ENCODE data around the gene RCOR2. TPM values are rescaled to one million over a fixed set of nuclear protein-coding genes. Genes with fewer than 3 reads are reported as not detected.
A peak's percentile ranks its signal among the peaks of the same experiment; 100 is the strongest.

RCOR2 gene
- total and polyA plus RNA-seq, 2 of the 13 experiments (the other 11 are each of a cell fraction or from before 2014, with no cell fraction given) = 8.3 to 8.5 TPM

DNA sequence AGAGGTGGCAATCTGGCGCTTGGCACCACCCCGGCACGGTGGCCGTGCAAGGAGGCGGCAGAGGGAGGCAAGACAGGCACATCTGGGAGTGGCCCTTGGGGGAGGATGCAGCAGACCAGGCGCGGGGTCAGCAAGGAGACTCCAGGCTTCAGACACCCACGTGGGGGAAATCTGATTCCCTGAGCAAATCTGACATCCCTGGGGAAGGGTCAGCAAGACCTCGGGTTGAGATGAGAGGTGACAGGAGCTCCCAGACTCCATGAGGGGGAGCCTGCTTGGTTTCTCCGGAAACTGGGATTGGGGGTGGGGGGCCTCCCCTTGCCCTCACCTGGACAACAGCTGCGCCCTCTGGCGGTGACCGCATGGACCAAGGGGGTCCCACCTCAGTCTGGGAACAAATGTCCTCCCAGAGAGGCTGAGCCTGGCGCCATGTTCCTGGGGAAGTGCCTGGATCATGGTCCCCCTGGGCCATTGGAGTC is 4.0 kb upstream of the RCOR2 start (continued):
- TF ChIP-seq, protein P1, sequence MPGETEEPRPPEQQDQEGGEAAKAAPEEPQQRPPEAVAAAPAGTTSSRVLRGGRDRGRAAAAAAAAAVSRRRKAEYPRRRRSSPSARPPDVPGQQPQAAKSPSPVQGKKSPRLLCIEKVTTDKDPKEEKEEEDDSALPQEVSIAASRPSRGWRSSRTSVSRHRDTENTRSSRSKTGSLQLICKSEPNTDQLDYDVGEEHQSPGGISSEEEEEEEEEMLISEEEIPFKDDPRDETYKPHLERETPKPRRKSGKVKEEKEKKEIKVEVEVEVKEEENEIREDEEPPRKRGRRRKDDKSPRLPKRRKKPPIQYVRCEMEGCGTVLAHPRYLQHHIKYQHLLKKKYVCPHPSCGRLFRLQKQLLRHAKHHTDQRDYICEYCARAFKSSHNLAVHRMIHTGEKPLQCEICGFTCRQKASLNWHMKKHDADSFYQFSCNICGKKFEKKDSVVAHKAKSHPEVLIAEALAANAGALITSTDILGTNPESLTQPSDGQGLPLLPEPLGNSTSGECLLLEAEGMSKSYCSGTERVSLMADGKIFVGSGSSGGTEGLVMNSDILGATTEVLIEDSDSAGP (CRISPR knock-in tag; IDR thresholded peaks at IDR 0.05; ENCODE audit: borderline replicate concordance) = 0 out of 2 replicates have a peak, but pooled peaks have one; percentile 64
- TF ChIP-seq ZNF550 (CRISPR knock-in tag; IDR thresholded peaks at IDR 0.05; ENCODE audit: borderline replicate concordance) (no peak), GPN1 (CRISPR knock-in tag; IDR thresholded peaks at IDR 0.05; ENCODE audit: borderline replicate concordance) (no peak), ZBTB7A (CRISPR knock-in tag; IDR thresholded peaks at IDR 0.05) (peak; percentile 95), KLF16 (CRISPR knock-in tag; IDR thresholded peaks at IDR 0.05) (0 out of 4 replicates have a peak, but pooled peaks have one; percentile 29 to 33), FOSL2 (CRISPR knock-in tag; IDR thresholded peaks at IDR 0.05) (peak; percentile 19; the same call in 1 of the 2 replicates), RARA (CRISPR knock-in tag; IDR thresholded peaks at IDR 0.05) (0 out of 2 replicates have a peak, but pooled peaks have one; percentile 16), KLF9 (CRISPR knock-in tag; IDR thresholded peaks at IDR 0.05; ENCODE audit: low read depth) (no peak), ZBTB7B (CRISPR knock-in tag; IDR thresholded peaks at IDR 0.05) (peak; percentile 96), ZNF598 (CRISPR knock-in tag; IDR thresholded peaks at IDR 0.05; ENCODE audit: borderline replicate concordance) (no peak)
- TF ChIP-seq, protein P2, sequence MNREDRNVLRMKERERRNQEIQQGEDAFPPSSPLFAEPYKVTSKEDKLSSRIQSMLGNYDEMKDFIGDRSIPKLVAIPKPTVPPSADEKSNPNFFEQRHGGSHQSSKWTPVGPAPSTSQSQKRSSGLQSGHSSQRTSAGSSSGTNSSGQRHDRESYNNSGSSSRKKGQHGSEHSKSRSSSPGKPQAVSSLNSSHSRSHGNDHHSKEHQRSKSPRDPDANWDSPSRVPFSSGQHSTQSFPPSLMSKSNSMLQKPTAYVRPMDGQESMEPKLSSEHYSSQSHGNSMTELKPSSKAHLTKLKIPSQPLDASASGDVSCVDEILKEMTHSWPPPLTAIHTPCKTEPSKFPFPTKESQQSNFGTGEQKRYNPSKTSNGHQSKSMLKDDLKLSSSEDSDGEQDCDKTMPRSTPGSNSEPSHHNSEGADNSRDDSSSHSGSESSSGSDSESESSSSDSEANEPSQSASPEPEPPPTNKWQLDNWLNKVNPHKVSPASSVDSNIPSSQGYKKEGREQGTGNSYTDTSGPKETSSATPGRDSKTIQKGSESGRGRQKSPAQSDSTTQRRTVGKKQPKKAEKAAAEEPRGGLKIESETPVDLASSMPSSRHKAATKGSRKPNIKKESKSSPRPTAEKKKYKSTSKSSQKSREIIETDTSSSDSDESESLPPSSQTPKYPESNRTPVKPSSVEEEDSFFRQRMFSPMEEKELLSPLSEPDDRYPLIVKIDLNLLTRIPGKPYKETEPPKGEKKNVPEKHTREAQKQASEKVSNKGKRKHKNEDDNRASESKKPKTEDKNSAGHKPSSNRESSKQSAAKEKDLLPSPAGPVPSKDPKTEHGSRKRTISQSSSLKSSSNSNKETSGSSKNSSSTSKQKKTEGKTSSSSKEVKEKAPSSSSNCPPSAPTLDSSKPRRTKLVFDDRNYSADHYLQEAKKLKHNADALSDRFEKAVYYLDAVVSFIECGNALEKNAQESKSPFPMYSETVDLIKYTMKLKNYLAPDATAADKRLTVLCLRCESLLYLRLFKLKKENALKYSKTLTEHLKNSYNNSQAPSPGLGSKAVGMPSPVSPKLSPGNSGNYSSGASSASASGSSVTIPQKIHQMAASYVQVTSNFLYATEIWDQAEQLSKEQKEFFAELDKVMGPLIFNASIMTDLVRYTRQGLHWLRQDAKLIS (CRISPR knock-in tag; IDR thresholded peaks at IDR 0.05) = no peak
- TF ChIP-seq, protein P3, sequence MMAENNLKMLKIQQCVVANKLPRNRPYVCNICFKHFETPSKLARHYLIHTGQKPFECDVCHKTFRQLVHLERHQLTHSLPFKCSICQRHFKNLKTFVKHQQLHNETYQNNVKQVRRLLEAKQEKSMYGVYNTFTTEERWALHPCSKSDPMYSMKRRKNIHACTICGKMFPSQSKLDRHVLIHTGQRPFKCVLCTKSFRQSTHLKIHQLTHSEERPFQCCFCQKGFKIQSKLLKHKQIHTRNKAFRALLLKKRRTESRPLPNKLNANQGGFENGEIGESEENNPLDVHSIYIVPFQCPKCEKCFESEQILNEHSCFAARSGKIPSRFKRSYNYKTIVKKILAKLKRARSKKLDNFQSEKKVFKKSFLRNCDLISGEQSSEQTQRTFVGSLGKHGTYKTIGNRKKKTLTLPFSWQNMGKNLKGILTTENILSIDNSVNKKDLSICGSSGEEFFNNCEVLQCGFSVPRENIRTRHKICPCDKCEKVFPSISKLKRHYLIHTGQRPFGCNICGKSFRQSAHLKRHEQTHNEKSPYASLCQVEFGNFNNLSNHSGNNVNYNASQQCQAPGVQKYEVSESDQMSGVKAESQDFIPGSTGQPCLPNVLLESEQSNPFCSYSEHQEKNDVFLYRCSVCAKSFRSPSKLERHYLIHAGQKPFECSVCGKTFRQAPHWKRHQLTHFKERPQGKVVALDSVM (CRISPR knock-in tag; IDR thresholded peaks at IDR 0.05) = 0 out of 2 replicates have a peak, but pooled peaks have one; percentile 35
- TF ChIP-seq, protein P4, sequence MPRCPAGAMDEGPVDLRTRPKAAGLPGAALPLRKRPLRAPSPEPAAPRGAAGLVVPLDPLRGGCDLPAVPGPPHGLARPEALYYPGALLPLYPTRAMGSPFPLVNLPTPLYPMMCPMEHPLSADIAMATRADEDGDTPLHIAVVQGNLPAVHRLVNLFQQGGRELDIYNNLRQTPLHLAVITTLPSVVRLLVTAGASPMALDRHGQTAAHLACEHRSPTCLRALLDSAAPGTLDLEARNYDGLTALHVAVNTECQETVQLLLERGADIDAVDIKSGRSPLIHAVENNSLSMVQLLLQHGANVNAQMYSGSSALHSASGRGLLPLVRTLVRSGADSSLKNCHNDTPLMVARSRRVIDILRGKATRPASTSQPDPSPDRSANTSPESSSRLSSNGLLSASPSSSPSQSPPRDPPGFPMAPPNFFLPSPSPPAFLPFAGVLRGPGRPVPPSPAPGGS (CRISPR knock-in tag; IDR thresholded peaks at IDR 0.05) = 0 out of 2 replicates have a peak, but pooled peaks have one; percentile 41
- TF ChIP-seq, protein P5, sequence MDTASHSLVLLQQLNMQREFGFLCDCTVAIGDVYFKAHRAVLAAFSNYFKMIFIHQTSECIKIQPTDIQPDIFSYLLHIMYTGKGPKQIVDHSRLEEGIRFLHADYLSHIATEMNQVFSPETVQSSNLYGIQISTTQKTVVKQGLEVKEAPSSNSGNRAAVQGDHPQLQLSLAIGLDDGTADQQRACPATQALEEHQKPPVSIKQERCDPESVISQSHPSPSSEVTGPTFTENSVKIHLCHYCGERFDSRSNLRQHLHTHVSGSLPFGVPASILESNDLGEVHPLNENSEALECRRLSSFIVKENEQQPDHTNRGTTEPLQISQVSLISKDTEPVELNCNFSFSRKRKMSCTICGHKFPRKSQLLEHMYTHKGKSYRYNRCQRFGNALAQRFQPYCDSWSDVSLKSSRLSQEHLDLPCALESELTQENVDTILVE (CRISPR knock-in tag; IDR thresholded peaks at IDR 0.05) = no peak
- TF ChIP-seq, protein P6, sequence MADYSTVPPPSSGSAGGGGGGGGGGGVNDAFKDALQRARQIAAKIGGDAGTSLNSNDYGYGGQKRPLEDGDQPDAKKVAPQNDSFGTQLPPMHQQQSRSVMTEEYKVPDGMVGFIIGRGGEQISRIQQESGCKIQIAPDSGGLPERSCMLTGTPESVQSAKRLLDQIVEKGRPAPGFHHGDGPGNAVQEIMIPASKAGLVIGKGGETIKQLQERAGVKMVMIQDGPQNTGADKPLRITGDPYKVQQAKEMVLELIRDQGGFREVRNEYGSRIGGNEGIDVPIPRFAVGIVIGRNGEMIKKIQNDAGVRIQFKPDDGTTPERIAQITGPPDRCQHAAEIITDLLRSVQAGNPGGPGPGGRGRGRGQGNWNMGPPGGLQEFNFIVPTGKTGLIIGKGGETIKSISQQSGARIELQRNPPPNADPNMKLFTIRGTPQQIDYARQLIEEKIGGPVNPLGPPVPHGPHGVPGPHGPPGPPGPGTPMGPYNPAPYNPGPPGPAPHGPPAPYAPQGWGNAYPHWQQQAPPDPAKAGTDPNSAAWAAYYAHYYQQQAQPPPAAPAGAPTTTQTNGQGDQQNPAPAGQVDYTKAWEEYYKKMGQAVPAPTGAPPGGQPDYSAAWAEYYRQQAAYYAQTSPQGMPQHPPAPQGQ (CRISPR knock-in tag; IDR thresholded peaks at IDR 0.05; ENCODE audit: borderline replicate concordance) = no peak

Data from HepG2 (cell line).